LNCAP (cell line): ENCODE data around the gene OR51G1.

Experiments used
- CTCF ChIP-seq: fragments of 450-650 bp; IDR thresholded peaks from 2 replicates; pipeline ENCODE4 v1.5.1; 2017; ENCODE audit warnings: mild to moderate bottlenecking

Gene OR51G1

GRCh38 chr11:4890279-4890678 lies 33.9 kb downstream of the OR51G1 start:
- TF ChIP-seq CTCF, result no peak

DNA sequence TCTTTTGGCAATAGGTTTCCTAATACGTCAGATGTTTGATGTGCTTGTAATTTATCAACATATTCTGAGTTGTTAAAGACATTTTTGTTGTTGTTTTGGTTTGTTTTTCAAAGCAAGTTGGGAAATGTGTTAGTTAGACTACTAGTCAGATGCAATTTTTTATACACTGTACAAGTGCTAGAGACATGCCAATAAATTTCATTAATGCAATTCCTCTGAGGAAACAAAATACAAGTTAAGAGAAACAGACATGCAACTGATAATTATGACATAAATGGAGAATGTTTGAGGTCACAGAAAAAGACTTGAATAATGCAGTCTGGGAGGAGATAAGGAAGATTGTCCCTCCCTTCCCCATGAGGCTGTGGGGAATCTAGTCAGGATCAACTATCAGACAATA lies 36.5 kb downstream of the OR51G1 start:
- TF ChIP-seq CTCF, result no peak

DNA sequence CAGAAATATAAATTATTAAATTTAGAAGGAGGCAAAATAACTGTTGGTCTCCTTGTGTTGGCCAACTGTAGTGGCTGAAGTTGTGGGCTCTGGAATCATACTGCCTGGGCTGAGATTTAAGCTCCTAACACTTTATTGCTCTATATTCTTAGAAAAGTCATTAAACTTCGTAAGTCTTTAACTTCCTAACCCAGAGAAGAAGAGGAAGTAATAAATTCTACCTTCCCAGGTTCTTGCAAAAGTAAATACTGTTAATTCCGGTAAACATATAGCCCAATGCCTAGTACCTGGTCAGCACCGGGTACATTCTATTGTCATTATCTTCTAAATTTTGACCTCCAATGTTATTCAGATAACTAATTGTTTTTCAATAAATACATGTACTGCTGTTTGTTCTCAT lies 38.0 kb downstream of the OR51G1 start:
- TF ChIP-seq CTCF, result no peak

DNA sequence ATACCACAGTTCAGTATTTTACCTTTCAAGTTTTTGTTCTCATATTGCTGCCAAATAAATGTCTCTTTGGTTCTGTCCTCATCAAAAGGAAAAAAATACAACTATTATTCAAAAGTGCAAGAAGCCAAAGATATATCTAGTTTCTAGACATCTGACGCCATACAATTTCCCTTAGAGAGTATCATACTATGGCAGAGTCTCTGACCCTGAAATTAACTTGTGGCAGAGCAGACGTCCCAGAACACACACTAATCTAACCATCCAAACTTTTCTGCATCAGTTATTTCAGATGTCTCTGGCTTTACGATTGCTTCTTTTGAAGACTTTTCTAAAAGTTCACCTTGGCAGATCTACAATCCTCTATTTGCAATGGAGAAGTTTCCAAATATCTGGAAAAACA lies 39.8 kb downstream of the OR51G1 start:
- TF ChIP-seq CTCF, result no peak

GRCh38 chr11:4882543-4882942 lies 41.6 kb downstream of the OR51G1 start:
- TF ChIP-seq CTCF, result no peak

DNA sequence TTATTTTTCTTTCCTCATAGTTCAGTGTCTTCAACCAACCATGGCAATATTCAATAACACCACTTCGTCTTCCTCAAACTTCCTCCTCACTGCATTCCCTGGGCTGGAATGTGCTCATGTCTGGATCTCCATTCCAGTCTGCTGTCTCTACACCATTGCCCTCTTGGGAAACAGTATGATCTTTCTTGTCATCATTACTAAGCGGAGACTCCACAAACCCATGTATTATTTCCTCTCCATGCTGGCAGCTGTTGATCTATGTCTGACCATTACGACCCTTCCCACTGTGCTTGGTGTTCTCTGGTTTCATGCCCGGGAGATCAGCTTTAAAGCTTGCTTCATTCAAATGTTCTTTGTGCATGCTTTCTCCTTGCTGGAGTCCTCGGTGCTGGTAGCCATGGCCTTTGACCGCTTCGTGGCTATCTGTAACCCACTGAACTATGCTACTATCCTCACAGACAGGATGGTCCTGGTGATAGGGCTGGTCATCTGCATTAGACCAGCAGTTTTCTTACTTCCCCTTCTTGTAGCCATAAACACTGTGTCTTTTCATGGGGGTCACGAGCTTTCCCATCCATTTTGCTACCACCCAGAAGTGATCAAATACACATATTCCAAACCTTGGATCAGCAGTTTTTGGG lies 42.2 kb downstream of the OR51G1 start, which contains the start of gene OR51T1:
Gene OR51T1, plus strand, starts transcription at position 41 of the 641 bp plus-strand sequence. Its CDS starts 0 bp downstream, at position 41.
- TF ChIP-seq CTCF, result no peak

DNA sequence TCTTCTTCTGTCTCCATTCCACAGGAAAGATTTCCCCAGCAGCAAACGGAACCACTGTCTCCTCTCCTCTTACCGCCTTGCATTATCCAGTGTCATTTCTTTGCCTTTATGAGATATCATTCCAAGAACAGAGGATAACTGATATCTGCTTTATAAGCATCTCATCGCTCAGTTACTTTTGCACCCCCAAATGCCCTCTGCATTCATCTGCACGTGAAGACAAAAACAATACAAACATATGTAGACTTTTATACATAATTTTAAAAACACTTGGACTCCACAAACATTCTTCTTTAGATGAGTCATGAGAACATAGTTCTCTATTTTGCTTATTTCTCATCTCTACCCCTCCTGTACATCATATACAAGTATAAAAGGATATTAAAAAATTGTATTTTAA lies 43.0 kb downstream of the OR51G1 start:
- TF ChIP-seq CTCF, result no peak
